ENCODE data around the gene TM4SF5. TPM values are rescaled to one million over a fixed set of nuclear protein-coding genes. Genes with fewer than 3 reads are reported as not detected.

The TM4SF5 gene
- total and polyA plus RNA-seq, 8 donors, result 0.31 to 1.2 (median 0.61) TPM; not detected in 2

DNA sequence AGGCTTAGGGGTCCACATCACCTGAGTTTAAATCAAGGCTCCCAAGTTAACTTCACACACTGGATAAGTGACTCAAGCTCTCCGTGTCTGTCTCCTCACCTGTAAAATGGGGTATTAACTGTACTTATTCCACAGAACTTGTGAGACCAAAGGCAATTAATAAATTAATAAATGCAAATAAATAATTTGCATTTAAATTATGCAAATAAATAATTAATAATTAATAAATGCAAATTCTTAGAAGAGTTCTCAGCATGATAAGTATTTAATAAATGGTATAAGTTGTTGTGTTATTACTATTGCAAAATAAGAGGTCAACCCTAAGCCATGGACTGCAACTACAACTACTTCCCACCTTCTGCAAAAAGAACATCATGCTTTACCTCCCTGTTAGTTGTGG, 18.3 kb upstream of the TM4SF5 start:
- no peaks in the 10 kb centered on the region for H3K27me3 ChIP-seq

DNA sequence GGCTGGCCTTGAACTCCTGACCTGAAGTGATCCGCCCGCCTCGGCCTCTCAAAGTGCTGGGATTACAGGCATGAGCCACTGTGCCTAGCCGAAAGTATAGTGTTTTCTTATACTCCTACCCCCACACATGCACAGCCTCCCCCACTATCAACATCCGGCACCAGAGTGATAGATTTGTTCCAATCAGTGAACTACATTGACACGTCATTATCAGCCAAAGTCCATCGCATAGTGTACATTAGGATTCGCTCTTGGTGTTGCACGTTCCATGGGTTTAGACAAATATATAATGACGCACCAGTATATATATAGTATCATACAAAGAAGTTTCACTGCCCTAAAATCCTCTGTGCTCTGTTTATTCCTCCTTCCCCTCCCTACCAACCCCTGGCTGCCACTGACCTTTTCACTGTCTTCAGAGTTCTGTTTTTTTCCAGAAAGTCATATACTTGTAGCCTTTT, 11.9 kb upstream of the TM4SF5 start:
- H3K27me3 ChIP-seq, result no peaks in the 10 kb centered on the region
- H3K4me3 ChIP-seq, result no peak overlapping the region
- FAIRE-seq (no peak), DNase-seq (no peak), ATAC-seq (peak in 2 of 4 donors; percentile 71)
- no peaks in the 10 kb centered on the region for H3K9me3 ChIP-seq
- no peaks in the 10 kb centered on the region for H3K36me3 ChIP-seq
- WGBS, 2 donors, result 37 to 57% methylated on average over 10 of the region's 10 CpGs
- no peaks in the 10 kb centered on the region for H3K4me1 ChIP-seq
- intact Hi-C loops (cut with DNase I), result no loop called here
- no peak overlapping the region for H3K27ac ChIP-seq
- TF ChIP-seq, protein P1, sequence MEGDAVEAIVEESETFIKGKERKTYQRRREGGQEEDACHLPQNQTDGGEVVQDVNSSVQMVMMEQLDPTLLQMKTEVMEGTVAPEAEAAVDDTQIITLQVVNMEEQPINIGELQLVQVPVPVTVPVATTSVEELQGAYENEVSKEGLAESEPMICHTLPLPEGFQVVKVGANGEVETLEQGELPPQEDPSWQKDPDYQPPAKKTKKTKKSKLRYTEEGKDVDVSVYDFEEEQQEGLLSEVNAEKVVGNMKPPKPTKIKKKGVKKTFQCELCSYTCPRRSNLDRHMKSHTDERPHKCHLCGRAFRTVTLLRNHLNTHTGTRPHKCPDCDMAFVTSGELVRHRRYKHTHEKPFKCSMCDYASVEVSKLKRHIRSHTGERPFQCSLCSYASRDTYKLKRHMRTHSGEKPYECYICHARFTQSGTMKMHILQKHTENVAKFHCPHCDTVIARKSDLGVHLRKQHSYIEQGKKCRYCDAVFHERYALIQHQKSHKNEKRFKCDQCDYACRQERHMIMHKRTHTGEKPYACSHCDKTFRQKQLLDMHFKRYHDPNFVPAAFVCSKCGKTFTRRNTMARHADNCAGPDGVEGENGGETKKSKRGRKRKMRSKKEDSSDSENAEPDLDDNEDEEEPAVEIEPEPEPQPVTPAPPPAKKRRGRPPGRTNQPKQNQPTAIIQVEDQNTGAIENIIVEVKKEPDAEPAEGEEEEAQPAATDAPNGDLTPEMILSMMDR (IDR thresholded peaks at IDR 0.05), result no peak

More for the DNA sequence above, 18.3 kb upstream of the TM4SF5 start:
- Histone ChIP-seq H3K4me1 (no peaks in the 10 kb centered on the region), H3K27ac (no peak overlapping the region), H3K36me3 (no peaks in the 10 kb centered on the region), H3K4me3 (no peak overlapping the region), H3K9me3 (no peaks in the 10 kb centered on the region)
- ATAC-seq (no peak), DNase-seq (no peak), FAIRE-seq (no peak)
- intact Hi-C loops (cut with DNase I), result no loop called here
- WGBS, 2 donors, result 69 to 84% methylated on average over 1 of the region's 1 CpG
- TF ChIP-seq, protein P1 (IDR thresholded peaks at IDR 0.05), result no peak

DNA sequence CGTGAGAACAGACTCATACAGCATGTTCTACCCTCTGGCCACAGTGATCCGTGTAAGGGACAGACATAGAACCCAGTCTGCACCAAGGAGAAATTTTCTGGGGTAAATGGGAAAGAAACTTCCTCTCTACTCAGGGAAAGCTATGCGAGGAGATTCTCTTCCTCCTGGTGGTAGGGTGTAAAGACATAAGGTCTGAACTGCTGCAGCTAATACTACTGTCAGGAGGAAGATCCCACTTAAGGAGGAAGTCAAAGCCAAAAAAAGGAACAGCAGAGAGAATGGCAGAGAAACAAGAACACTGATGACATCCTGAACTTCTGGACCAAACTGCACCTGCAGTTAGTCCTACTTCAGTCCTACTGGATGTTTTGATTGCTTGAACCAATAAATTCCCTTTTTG, 7.1 kb upstream of the TM4SF5 start:
- Histone ChIP-seq H3K27ac (peak overlapping the region in 1 of 4 donors; percentile 15), H3K27me3 (no peaks in the 10 kb centered on the region), H3K9me3 (no peaks in the 10 kb centered on the region), H3K4me1 (no peaks in the 10 kb centered on the region), H3K36me3 (no peaks in the 10 kb centered on the region), H3K4me3 (no peak overlapping the region)
- TF ChIP-seq, protein P1 (IDR thresholded peaks at IDR 0.05), result no peak
- intact Hi-C loops (cut with DNase I), result no loop called here
- WGBS, 2 donors, result 61 to 75% methylated on average over 3 of the region's 3 CpGs
- no peak for DNase-seq
- ATAC-seq, result peak in 1 of 4 donors; percentile 72
- FAIRE-seq, result no peak

DNA sequence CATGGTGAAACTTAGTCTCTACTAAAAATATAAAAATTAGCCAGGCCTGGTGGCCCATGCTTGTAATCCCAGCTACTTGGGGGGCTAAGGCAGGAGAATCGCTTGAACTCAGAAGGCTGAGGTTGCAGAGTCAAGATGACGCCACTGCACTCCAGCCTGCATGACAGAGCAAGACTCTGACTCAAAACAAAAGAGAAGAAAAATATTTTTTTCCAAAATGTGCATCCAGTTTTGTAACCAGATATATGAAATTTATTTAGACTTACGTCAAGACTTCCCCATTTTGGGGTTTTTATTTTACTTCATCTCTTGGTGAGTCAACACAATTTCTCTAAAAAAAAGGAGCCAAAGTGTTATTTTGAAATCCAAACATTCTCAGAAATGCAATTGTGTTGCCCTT, 5.5 kb upstream of the TM4SF5 start:
- intact Hi-C loops (cut with DNase I), result no loop called here
- no peak for DNase-seq
- Histone ChIP-seq H3K27ac (peak overlapping the region in 2 of 4 donors; percentile 55 to 59), H3K4me1 (no peaks in the 10 kb centered on the region), H3K27me3 (no peaks in the 10 kb centered on the region), H3K4me3 (no peak overlapping the region), H3K36me3 (no peaks in the 10 kb centered on the region), H3K9me3 (no peaks in the 10 kb centered on the region)
- TF ChIP-seq, protein P1 (IDR thresholded peaks at IDR 0.05), result no peak
- WGBS, 2 donors, result 85 to 88% methylated on average over 3 of the region's 3 CpGs
- peak in 2 of 4 donors; percentile 56 to 57 for ATAC-seq
- no peak for FAIRE-seq

DNA sequence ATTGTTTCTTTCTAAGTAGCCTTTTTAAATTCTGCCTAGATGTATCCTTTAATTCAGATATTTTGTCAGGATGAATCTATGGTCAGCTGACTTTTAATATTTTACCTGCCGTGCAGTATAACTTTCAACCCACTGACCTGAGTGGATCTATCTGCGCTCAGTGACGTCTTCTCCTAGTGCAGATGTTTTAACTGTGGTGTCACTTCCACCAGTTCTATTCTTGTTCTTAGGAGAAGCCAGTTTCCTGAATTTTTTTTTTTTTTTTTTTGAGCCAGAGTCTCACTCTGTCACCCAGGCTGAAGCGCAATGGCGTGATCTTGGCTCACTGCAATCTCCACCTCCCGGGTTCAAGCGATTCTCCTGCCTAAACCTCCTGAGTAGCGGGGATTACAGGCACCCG, 5.0 kb upstream of the TM4SF5 start:
- 77 to 86% methylated on average over 9 of the region's 9 CpGs for WGBS, 2 donors
- no peak for FAIRE-seq
- Histone ChIP-seq H3K36me3 (no peaks in the 10 kb centered on the region), H3K4me1 (no peaks in the 10 kb centered on the region), H3K4me3 (no peak overlapping the region), H3K27ac (peak overlapping the region in 1 of 4 donors; percentile 39), H3K27me3 (no peaks in the 10 kb centered on the region), H3K9me3 (no peaks in the 10 kb centered on the region)
- intact Hi-C loops (cut with DNase I), result no loop called here
- peak in 2 of 4 donors; percentile 36 to 44 for ATAC-seq
- no peak for DNase-seq
- TF ChIP-seq, protein P1 (IDR thresholded peaks at IDR 0.05), result no peak
